Parathyroid adenoma (tissue), 2 donors: ENCODE measurements around the gene COL15A1.

Experiments used
- H2AFZ ChIP-seq: fragments of 300-600 bp; sonication (generic); one replicate; pipeline ENCODE4 v1.7.0; 2017; ENCODE audit warnings: antibody characterized with exemption, mild to moderate bottlenecking
- H3K27ac ChIP-seq: fragments of 300-600 bp; sonication (generic); one replicate; pipeline ENCODE4 v1.7.0; 2017
- H3K27me3 ChIP-seq: fragments of 300-600 bp; sonication (generic); one replicate; pipeline ENCODE4 v1.7.0; 2017; ENCODE audit warnings: low read length; ENCODE audit not compliant: control insufficient read depth, insufficient read depth
- H3K36me3 ChIP-seq: fragments of 300-600 bp; sonication (generic); one replicate; pipeline ENCODE4 v1.7.0; 2017; ENCODE audit warnings: low read length; ENCODE audit not compliant: control insufficient read depth, insufficient read depth
- H3K4me1 ChIP-seq: fragments of 300-600 bp; sonication (generic); one replicate; pipeline ENCODE4 v1.7.0; 2017; ENCODE audit warnings: control low read depth
- H3K4me2 ChIP-seq: fragments of 300-600 bp; sonication (generic); one replicate; pipeline ENCODE4 v1.7.0; 2017; ENCODE audit warnings: low read length
- H3K4me3 ChIP-seq: fragments of 300-600 bp; sonication (generic); one replicate; pipeline ENCODE4 v1.7.0; 2017; ENCODE audit warnings: low read depth, low read length
- H3K79me2 ChIP-seq: fragments of 300-600 bp; sonication (generic); one replicate; pipeline ENCODE4 v1.7.0; 2017; ENCODE audit warnings: control low read depth
- H3K9ac ChIP-seq: fragments of 300-600 bp; sonication (generic); one replicate; pipeline ENCODE4 v1.7.0; 2017; ENCODE audit warnings: mild to moderate bottlenecking
- H3K9me3 ChIP-seq: fragments of 300-600 bp; sonication (generic); one replicate; pipeline ENCODE4 v1.7.0; 2017; ENCODE audit warnings: low read length; ENCODE audit not compliant: control insufficient read depth
- CTCF ChIP-seq: fragments of 300-600 bp; sonication (generic); IDR thresholded peaks from one replicate; pipeline ENCODE4 v1.7.0; 2017; ENCODE audit warnings: antibody characterized with exemption, mild to moderate bottlenecking
- donor health status: primary hyperparathyroidism.

COL15A1 gene

GRCh38 chr9:98986866-98987651 lies 43.4 kb downstream of the COL15A1 start:
- Histone ChIP-seq H2AFZ (no peak overlapping the region), H3K9me3 (no peaks in the 10 kb centered on the region), H3K79me2 (no peaks in the 10 kb centered on the region), H3K4me3 (no peak overlapping the region), H3K9ac (no peak overlapping the region), H3K4me2 (no peak overlapping the region), H3K4me1 (no peaks in the 10 kb centered on the region), H3K27me3 (no peaks in the 10 kb centered on the region), H3K27ac (no peak overlapping the region), H3K36me3 (no peaks in the 10 kb centered on the region)
- no peak for TF ChIP-seq CTCF

GRCh38 chr9:98989036-98990000 lies 45.6 kb downstream of the COL15A1 start:
- Histone ChIP-seq H3K79me2 (no peaks in the 10 kb centered on the region), H2AFZ (no peak overlapping the region), H3K36me3 (no peaks in the 10 kb centered on the region), H3K4me3 (no peak overlapping the region), H3K4me1 (no peaks in the 10 kb centered on the region), H3K9me3 (no peaks in the 10 kb centered on the region), H3K4me2 (no peak overlapping the region), H3K9ac (no peak overlapping the region), H3K27me3 (no peaks in the 10 kb centered on the region), H3K27ac (no peak overlapping the region)
- TF ChIP-seq CTCF: no peak

GRCh38 chr9:98990181-98990870 lies 46.6 kb downstream of the COL15A1 start:
- H3K4me3 ChIP-seq: no peak overlapping the region
- H3K4me1 ChIP-seq: no peaks in the 10 kb centered on the region
- no peak overlapping the region for H3K9ac ChIP-seq
- no peak overlapping the region for H3K27ac ChIP-seq
- H3K4me2 ChIP-seq: no peak overlapping the region
- no peaks in the 10 kb centered on the region for H3K27me3 ChIP-seq
- H2AFZ ChIP-seq: no peak overlapping the region
- H3K36me3 ChIP-seq: no peaks in the 10 kb centered on the region
- no peaks in the 10 kb centered on the region for H3K79me2 ChIP-seq
- H3K9me3 ChIP-seq: no peaks in the 10 kb centered on the region
- TF ChIP-seq CTCF: no peak

GRCh38 chr9:98992107-98992884 lies 48.6 kb downstream of the COL15A1 start:
- no peaks in the 10 kb centered on the region for H3K27me3 ChIP-seq
- no peak overlapping the region for H3K9ac ChIP-seq
- TF ChIP-seq CTCF: no peak
- no peak overlapping the region for H3K27ac ChIP-seq
- no peaks in the 10 kb centered on the region for H3K9me3 ChIP-seq
- H3K79me2 ChIP-seq: no peaks in the 10 kb centered on the region
- no peaks in the 10 kb centered on the region for H3K4me1 ChIP-seq
- no peak overlapping the region for H2AFZ ChIP-seq
- H3K4me3 ChIP-seq: no peak overlapping the region
- no peak overlapping the region for H3K4me2 ChIP-seq
- H3K36me3 ChIP-seq: no peaks in the 10 kb centered on the region
